SK-N-DZ (cell line): ENCODE results near the gene TMX2.
"Not testable (repeated sequence)": the region's sequence is repeated elsewhere in the genome, so short reads cannot be mapped to it uniquely, and the experiment has no call there.

Source experiments
- DNase-seq: peaks from one replicate; pipeline ENCODE4 v3.0.0-alpha.2; 2015; ENCODE audit warnings: low spot score

TMX2 gene

DNA sequence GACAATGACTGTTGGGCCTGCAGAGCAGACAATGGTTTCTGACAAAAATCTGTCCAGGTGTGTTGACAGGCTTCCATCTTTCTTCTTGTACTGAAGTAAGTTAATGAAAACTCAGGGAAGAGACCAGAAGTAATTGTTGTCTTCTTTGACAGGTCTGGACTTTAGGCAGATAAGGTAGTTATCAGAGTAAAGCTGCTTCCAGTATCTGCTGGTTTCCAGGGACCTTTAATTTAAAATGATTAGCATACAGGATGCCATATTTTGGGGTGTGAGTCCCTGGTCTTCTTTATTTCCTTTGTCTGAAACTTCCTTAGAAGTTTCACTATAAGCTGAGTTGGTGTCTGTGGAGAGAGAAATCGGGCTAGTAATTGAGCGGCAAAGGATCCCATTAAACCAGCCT lies 1.4 kb downstream of the TMX2 start:
- no peak for DNase-seq

- not testable (repeated sequence) for DNase-seq
These were observed 4.3 kb downstream of the TMX2 start for GRCh38 chr11:57716726-57717125.

GRCh38 chr11:57727185-57727584 lies 14.8 kb downstream of the TMX2 start:
- no peak for DNase-seq

GRCh38 chr11:57728829-57729228 lies 16.4 kb downstream of the TMX2 start:
- no peak for DNase-seq

GRCh38 chr11:57729479-57729878 lies 17.1 kb downstream of the TMX2 start:
- DNase-seq: no peak

- no peak for DNase-seq
These were observed 20.3 kb downstream of the TMX2 start for GRCh38 chr11:57732661-57733060.

- no peak for DNase-seq
These were observed 23.4 kb downstream of the TMX2 start for GRCh38 chr11:57735619-57736298.

GRCh38 chr11:57741132-57742086 lies 29.0 kb downstream of the TMX2 start, which contains the start of gene SELENOH:
SELENOH (plus strand) TSS chr11:57741491; CDS start chr11:57741596, 105 bp downstream.
- DNase-seq: peak; percentile 99

DNA sequence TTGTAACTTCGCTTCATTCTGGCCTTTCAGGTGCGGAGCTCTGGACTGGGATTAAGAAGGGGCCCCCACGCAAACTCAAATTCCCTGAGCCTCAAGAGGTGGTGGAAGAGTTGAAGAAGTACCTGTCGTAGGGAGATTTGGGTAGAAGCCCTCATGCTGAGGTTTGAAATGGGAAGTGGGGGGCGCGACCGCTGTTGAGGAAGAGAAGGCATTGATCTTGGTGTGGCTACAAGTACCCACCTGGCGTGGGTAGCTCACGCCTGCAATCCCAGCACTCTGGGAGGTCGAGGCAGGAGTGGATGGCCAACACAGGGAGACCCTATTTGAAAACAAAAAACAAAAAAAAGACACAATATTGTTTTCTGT lies 29.7 kb downstream of the TMX2 start:
- no peak for DNase-seq

DNA sequence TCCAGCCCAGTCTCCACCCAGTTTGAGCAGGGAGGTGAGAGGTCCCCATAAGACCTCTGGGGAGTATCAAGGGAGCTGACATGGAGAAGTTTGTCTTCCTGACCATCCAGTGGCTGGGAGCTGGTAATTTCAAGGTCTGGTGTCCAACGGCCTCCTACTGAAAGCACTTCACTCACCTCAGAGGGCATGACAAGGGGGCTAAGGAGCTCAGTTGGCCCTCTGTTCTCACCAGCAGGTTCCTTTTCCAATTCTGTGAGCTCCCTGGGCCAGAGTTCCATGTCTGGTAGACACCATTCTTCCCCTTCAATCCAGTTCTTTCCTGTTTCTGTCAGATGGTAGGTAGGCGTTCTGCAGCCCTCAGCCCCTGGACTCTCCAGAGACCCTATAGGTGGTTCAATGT lies 32.0 kb downstream of the TMX2 start:
- DNase-seq: no peak

GRCh38 chr11:57745206-57745605 lies 32.8 kb downstream of the TMX2 start:
- no peak for DNase-seq

DNA sequence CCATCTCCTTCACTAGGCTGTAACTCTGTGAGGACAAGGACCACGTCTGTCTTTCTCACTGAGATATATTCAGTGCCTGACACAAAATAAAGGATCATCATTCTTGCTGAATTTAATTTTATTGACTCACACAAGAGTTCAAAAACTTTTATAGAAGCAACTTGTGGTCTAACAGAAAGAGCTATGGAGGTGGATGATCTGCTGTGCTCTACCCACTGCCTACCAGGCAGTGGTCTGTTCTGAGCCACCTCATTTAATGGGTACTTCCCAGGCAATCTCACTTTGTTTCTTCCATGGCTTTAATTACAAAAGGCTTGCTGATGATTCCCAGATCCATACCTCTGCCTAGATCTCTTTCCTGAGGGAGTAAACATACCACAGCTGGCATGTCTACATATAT lies 34.5 kb downstream of the TMX2 start:
- no peak for DNase-seq

DNA sequence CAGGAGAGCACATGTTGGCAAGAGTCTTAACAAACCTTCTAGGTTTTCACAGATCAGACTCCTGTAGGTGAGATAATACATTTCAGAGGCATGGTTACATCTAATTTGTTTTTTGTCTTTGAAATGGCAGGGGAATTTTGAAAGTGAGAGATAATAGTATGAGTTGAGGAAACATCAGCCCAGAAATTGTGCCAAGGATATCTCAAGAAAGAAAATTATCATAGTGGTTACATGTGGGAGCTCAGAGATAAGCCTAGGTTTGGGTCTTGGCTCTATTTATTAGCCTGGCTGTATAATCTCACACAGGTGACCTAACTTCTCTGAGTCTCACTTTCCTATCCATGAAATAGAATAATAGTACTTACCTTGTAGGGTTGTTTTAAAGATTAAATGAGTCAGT lies 38.8 kb downstream of the TMX2 start:
- DNase-seq: no peak

DNA sequence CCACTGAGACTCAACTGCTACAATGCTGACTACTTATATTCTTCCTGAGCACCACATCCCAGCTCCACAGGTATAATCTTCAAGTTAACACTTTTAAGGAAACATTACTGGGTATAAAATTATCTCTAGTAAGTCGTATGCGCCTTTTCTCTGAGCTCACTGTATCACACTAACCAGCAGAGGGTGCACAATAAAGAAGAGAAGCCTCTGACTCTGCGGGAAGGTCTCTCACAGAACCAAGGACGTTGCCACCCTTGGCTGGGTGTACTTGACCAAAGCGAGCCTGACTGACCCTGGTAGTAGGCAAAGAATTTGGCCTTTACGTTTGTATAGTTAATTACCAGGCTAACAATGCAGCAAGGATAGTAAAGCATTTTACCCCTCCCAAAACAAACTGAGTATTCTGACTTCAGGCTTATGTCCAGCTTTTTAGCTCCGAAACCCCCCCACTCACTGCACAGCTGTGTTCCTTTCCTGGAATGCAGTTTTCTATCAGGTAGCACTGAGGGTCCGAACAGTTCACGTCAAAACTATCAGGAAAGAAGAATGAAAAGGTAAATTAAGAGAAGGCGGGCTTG lies 39.4 kb downstream of the TMX2 start, which contains the start of gene BTBD18:
Gene BTBD18 (minus strand): TSS at position 144 of the 578 bp plus-strand sequence. CDS start 631 bp downstream, outside the sequence.
- DNase-seq: peak; percentile 26

GRCh38 chr11:57752954-57753353 lies 40.6 kb downstream of the TMX2 start:
- DNase-seq: no peak

GRCh38 chr11:57758174-57758573 lies 45.8 kb downstream of the TMX2 start:
- DNase-seq: no peak

GRCh38 chr11:57761301-57762234 lies 49.2 kb downstream of the TMX2 start, which contains the start of gene CTNND1:
CTNND1 (plus strand) TSS chr11:57761802; CDS start chr11:57791479, 29,677 bp downstream.
- peak; percentile 97 for DNase-seq

DNA sequence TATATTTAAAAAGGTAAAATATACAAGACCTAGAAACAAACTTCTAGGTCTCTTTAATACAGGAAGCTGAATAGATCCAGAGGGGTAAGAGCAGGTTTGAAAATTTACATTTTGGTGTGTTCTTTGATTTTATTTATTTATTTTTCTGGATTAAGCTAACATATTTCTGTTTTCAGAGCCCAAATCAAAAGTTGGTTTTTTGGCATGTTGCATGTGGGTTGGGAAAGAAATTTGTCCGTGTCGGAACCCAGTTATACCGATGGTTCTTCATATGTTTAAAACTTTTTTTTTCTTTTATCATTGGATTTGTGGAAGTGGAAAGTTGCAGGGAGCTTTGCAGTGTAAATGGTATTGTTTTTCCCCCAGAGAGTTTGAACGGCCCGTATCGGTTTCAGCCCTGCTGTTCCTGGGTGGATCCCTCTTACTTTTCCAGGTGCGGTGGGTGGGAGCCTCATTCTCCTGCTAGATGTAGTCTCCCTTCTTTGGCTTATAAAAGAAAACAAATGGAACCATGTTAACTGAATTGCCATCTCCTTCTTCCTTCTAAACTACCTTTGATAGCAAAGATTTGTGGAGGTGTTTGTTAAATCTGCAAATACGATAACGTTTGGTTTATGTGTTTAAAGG lies 50.0 kb downstream of the TMX2 start:
- DNase-seq: no peak

GRCh38 chr11:57763568-57763967 lies 51.2 kb downstream of the TMX2 start:
- DNase-seq: peak; percentile 46

DNA sequence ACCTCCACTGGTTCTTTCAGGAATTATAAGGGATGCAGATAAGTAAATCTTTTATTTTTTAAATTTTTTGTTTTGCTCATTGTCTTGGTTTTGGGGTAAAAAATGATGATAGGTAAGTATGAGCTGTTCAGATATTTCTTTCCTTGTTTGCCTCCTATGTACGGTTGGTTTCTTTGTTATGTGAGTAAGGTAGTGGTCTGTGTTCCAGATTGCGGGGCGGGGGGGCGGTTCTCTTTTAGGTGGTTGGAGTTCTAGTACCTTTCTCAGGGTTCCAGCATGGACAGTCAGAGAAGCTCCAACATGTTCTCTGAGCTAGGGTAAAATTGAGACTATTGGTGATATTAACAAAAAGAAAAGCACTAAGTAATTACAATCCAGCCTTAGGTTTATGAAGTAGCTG lies 51.6 kb downstream of the TMX2 start:
- no peak for DNase-seq

DNA sequence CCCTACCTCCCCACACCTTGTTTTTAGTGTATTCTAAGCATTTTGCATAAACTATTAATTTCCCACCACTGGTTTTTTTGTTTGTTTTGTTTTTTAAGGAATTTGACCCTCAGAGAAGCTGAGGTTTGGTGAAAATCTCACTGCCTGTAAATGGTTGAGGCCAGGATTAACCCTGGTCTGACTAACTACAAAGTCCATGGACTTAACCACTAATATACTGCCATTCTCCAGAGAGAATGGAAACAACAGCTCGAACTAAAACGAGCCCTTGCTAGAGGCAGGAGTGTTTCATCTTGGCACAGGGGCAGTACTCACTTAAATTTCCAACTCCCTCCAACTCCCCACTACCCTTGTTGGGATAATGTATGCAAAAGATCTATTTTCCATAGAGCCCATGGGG lies 52.2 kb downstream of the TMX2 start:
- no peak for DNase-seq
